NCI-H1436 (cell line): ENCODE results near the gene DTX3L.

Source experiments
- DNase-seq: peaks from one replicate; lab custom pipeline; 2025; lab: John Stamatoyannopoulos, UW

The DTX3L gene

DNA sequence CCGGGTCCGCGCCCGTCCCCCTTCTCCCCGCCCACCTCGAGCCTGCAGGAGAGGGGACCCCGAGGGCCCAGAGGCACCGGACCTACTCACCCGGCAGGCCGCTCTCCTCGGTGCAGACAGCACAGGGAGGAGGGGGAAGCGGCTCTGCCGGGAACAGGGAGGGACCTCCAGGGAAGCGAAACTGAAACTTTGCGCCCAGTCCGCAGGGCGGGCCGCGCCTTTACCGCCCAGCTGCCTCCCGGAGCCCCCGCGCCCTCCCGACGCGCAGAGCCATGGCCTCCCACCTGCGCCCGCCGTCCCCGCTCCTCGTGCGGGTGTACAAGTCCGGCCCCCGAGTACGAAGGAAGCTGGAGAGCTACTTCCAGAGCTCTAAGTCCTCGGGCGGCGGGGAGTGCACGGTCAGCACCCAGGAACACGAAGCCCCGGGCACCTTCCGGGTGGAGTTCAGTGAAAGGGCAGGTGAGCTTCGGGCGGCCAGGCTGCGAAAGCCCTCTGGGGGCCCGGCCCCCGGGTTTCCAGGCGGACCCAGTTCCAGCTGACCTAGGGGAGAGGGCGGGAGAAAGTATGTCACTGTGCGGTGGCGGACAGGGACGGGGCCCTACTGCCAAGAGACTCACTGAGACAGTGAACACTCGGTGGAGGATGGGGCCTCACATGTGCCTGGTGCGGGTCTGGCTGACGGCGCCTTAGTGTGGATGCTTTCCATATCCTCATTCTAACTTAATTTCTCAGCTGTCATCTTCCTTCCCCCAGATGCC lies at the start of gene DTX3L, which contains the start of gene PARP9:
Gene DTX3L (plus strand): TSS at position 184 of the 758 bp plus-strand sequence. CDS start 89 bp downstream, at position 273.
Gene PARP9 (minus strand): TSS at position 146 of the 758 bp plus-strand sequence. CDS start 4,680 bp downstream, outside the sequence.
- DNase-seq: peak; percentile 60

DNA sequence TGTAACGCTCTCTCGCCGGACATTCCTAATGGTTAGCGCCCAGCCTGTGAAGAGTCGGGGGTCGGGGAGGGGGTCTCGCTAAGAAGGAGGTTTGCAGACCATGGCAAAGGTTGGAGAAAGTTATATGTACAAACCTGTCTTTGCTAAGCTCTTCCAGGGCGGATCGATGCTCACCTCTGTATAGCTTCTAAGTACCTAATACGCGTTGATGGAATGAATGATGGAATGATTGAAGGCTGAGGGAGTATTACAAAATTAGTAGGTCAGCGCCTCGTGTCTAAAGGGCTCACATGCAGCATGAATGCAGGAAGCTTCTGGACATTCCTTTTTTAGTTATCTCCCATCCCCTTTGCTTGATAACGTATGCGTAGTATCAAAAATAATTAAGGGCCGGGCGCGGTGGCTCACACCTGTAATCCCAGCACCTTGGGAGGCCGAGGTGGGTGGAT lies 49.1 kb upstream of the DTX3L start:
- DNase-seq: no peak

DNA sequence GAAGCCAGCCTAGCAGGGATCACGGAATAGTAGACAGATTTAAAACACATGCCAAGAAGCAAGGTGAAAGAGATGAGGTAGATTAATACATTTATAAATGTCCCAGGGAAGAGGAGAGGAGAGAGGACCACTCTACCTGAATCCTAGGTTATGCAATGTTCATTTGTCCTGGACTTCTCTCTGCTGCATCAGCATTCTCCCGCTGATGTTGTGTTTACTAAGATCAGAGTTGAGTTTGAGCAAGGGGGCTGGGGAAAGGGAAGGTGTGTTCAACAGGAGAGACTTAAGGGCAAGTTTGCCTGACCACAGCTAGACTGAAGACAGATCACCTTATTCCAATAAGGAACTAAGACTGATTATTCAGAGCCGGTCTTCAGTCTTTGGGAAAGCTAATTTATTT lies 48.3 kb upstream of the DTX3L start:
- no peak for DNase-seq

DNA sequence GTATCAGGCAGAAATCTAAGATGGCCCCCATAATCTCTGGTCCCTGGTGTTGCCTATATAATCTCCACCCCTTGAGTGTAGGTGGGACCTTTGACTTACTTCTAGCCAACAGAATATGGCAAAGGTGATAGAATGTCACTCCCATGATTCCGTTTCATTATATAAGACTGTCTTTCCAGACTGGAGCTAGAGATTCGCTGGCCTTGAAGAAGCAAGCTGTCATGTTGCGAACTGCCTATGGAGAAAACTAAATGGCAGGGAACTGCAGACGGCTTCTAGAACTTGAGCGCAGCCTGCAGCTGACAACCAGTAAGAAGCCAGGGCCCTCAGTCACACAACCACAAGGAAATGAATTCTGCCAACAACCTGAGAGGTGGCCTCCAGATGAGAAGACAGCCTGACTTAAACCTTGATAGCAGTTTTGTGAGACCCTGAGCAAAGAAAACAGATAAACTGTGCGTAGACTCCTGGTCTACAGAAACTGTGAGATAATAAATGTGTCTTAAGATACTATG lies 47.2 kb upstream of the DTX3L start:
- DNase-seq: no peak

DNA sequence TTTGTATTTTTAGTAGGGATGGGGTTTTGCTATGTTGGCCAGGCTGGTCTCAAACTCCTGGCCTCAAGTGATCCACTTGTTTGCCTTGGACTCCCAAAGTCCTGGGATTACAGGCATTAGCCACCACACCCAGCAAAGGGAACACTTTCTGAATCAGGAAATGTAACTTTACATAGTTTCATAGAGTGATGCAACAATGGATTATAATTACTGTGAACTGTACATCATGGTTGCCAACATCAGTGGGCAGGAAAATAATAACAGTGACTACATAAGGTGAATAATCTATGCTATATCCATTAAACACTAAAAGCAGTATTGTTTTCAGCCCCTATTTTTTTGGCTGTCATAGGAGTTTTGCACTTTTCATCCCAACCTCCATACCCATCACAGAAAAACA lies 44.4 kb upstream of the DTX3L start:
- no peak for DNase-seq

DNA sequence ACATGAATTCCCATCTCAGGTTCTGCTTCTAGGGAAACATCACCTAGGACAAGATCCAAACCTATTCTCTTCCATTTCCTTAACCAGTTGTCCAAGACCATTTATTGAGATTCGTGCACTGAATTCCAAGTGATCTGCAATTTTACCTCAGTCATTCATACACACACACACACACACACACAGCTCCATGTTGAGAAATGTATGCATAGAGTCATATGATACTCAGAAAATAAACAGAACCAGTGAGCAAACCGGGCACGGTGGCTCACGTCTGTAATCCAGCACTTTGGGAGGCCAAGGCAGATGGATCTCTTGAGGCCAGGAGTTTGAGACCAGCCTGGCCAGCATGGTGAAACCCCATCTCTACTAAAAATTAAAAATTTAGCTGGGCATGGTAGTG lies 43.3 kb upstream of the DTX3L start:
- DNase-seq: no peak

DNA sequence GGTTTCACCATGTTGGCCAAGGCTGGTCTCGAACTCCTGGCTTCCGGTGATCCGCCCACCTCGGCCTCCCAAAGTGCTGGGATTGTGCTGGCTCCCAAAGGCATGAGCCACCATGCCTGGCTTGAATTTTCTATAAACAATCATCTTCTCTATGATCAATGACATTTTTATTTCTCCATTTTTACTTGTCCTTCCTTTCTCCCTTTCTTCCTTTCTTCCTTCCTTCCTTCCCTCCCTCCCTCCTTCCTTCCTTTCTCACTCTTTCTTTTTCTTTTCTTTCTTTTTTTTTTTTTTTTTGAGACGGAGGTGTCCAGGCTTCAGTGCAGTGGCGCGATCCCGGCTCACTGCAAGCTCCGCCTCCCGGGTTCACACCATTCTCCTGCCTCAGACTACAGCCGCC lies 40.8 kb upstream of the DTX3L start:
- no peak for DNase-seq

DNA sequence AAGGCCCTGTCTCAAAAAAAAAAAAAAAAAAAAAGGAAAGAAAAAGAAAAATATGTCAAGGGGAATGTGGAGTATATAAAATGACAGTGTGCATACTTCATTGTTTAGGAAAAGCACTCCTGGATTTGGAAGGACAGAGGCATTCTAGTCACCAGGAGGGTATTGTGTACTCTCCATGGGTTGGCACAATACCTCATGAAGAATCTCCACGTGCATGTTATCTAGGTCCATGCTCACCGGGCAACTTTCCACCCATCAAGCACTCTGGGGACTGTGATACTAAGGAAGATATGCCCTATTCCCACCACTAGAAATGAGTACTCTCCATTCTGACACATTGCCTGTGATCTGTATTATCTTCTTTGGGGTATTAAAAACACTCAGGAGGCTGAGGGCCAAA lies 34.0 kb upstream of the DTX3L start:
- DNase-seq: no peak

DNA sequence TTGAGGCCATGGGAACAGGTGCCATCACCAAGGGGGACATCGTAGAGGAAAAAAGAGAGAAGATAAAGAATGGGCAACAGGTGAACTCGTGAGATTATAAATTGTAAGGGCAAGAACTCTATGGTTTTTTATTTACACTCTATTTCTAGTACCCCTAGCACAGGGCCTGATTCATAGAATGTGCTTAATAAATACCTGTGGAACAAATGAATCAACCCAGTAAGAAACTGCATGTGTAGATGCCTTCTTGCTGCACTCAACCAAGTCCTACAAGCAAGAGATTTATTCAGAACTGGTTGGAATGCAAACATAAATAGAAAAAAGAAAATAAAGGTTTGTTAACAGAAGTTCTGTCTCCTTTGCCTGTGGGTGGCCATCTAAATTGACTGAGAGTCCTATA lies 30.7 kb upstream of the DTX3L start:
- no peak for DNase-seq

DNA sequence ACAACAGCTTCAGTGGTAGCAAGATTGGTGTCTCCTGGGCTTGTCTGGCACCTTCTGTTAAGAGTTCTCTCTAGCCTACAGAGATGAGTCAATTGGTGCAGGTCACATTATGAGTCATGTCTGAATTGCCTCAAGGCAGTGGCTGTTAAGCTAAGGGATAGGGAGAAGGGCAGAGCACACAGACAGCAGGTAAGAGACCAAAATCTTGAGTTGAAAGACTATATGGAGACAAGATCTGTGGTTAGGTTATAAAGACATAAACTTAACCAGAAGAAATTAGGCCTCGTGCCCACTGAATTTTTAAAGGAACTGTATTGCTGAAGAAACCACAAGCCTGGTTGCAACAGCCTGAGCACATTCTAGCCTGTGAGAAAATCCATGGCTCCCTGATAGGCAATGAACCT lies 30.2 kb upstream of the DTX3L start:
- DNase-seq: no peak

DNA sequence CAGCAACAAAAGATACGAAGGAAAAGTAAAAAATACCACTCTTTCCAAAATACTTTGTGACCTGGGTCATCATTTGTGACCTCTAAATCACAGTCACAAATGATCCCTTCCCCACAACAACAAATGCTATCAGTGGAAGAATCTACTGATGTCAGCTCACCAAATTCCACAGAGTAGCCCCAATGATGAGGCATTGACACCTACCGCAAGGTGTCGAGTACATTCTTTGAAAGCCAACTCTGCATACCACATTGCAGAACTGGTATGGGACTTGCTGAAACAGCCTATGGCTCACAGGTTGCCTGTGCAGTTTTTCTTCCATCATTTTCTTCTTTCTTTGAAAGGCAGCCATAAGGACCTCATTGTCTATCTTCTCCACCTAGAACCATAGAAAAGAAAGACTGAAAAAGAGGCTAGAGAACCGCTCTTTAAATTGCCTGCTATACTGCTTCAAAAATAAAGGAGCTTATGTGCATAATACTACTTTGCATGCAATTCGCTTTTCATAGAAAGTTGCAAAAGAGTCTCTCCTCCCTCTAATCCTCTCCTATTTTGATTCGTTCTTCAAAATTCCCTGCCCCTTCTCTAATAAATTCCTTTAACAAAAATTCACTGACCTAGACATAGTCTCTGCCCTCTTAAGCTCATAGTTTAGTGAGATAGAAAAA lies 28.0 kb upstream of the DTX3L start:
- DNase-seq: no peak

DNA sequence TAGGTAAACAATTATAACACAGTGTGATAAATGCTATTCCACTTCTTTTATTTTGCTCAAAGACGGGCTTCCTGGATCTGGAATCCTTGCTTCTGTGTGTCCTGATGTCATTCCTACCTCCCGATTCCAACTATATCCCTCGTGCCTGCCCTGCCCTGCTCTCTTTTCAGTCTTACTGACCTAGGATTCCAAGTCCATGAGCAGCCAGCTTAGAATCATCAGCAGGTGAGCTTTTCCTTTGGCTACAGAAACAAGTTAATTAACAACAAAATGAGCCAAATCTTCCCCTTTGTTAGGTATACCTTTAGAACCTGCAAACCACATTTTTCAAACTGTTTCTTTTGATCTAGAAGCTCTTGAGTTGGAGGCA lies 27.5 kb upstream of the DTX3L start:
- DNase-seq: no peak

DNA sequence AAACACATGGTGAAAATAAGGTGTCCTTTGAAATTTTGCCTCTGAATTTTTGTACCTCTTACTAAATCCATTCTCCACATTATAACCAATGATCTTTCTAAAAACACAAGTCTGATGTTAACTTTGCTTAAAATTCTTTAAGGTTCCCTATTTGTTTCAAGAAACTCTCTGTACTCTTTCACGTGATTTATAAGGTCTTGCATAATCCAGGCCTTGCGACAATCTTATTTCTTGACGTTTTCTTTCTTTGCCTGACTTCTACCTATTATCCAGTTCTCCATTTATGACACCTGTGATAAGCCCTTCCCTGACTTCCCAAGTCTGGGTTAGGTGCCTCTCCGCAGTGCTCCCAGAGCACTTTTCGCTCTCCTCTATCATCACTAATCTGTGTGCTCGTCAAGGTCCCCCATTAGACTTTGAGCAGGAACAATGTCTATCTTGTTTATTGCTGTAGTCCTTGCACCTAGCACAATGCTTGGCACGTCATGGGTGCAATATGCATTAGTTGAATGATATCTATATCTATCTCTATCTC lies 25.1 kb upstream of the DTX3L start:
- DNase-seq: no peak

DNA sequence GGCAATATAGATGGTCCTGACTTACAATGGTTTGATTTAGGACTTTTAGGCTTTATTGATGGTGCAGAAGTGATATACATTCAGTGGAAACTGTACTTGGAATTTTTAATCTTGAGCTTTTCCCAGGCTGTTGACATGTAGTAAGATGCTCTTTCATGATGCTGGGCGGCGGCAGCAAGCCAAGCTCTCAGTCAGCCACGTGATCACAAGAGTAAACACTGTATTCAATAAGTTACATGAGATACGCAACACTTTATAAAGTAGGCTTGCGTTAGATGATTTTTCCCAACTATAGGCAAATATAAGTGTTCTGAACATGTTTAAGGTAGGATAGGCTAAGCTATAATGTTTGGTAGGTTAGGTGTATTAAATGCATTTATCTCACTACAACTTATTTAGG lies 18.0 kb upstream of the DTX3L start:
- no peak for DNase-seq

DNA sequence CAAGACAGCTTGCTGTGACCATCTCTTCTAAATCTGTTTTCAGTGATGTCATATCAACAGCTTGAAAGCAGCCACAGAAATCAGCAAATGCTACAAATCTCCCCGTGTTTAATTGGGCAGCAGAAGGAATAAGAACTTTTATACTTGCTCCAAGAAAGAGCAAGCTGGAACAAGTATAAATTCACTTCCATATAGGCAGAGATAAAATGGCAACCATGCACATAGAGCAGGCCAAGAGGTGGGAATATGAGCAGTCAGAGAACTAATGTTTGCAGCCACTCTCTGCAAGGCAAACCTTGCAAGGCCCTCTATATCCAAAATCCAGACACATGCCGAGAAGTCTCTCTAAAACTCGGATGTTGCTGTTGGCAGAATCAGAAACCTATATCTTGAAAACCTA lies 16.1 kb upstream of the DTX3L start:
- DNase-seq: no peak

DNA sequence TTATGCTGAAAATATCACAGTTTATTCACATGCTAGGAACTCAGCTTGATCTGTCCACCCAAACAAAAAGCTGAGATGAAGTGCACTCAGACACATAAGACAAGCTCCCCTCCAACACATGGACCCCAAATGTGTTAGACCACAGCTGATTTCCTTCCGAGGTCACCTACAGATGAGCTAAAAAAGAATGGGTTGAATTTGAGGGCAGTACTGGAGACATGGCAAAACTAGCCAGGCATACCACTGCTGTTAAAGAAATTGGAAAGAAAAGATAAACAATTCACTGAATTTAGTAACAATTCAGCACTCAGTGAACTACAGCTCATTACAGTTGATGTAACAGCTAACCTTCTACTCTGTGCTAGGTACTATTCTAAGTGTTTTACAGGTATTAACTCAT lies 15.5 kb upstream of the DTX3L start:
- DNase-seq: no peak

DNA sequence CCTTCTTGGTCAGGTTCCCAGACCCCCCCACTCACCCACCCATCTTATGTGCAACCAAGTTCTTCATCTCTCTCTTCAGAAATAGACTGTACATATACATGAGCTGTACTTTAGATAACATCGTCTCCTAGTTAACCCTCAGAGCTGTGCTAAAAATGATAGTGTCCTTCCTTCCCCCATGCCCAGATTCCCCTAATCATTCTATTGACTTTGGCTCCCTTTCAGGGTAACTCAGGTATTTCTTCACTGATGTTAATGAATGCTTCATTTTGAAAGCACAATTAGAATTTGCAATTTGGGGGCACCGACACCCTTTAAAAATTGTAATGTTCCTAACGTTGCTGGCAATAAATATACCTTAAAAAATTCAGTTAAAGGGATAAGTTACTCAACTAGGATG lies 11.0 kb upstream of the DTX3L start:
- DNase-seq: no peak

DNA sequence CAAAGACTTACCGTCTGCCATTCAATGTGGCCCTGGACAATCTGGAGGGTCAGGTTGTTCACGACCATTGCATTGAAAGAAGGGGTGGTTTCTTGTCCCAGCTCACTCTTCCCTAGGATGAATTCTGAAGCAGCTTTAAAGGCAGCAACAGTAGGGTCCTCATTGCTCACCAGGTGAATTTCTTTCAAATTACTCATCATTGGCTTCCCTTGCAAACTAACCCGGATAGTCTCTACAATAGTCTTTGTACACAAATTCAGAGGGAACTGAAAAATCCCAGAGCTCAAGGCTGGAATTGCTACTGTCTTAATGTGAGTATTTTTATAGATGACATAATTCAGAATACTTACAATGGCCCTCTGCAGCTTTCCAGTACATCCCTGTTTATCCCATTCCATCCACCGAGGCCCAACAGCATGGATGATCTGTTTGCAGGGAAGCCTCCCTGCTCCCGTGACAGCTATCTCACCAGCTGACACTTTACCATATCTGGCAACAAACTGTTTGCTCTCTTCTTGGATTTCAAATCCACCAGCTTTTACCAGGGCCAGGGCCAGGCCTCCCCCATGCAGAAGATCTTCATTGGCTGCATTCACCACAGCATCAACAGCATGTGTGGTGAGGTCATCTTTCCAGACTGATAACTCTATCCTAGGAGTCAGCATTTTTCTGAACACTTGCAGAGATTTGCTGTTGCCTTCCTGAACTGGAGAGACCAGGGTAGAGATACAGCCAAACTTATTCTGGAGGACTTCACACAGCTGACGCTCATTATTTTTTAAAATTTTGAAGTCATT lies 8.7 kb upstream of the DTX3L start:
- DNase-seq: no peak

DNA sequence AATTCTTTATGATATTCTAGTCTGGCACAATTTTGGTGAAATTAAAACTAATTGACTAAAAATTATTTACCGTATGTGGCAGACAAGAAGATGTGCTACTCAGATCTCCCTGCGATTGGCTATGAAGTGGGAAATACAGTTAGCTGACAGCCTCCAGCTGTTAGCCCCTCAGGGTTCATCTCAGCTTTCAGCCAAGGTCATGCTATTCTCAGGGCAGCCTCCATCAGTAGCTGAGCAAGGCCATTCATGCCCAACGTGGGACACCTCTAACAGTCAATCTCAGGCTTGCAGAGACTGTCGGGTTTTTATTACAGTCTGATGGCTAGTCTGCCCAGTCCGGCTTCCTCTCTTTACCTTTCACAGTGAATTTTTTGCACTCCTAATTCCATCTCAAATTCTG lies 6.8 kb upstream of the DTX3L start:
- no peak for DNase-seq

DNA sequence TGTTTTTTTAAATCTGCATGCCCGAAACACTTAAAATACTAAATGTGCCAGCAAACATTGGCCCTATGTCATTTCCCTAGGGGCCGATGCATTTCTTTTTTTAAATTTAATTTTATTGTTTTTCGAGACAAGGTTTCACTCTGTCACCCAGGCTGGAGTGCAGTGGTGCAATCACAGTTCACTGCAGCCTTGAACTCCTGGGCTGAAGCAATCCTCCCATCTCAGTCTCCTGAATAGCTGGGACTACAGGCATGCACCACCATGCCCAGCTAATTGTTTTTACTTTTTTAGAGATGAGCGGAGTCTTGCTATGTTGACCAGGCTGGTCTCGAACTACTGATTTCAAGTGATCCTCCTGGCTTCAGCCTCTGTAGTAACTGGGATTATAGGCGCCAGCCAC lies 5.5 kb upstream of the DTX3L start:
- DNase-seq: no peak

DNA sequence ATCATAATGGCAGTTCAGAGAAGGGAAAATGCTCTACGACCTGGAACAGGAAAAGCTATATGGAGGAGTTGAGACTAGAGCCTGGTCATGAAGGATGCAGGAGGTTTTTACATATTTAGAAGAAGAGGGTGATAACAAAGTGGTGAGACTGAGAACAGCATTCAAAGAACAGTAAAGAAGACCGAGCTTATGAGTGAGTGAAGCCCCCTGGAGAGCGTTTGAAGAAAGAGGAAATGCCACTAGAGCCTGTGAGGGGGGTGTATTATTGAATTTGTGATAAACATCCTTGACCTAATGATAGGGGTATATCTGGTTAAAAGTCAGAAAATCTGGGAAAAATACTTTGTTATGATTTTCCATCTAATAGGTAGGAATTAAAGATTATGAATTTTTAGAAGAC lies 4.2 kb upstream of the DTX3L start:
- DNase-seq: no peak

DNA sequence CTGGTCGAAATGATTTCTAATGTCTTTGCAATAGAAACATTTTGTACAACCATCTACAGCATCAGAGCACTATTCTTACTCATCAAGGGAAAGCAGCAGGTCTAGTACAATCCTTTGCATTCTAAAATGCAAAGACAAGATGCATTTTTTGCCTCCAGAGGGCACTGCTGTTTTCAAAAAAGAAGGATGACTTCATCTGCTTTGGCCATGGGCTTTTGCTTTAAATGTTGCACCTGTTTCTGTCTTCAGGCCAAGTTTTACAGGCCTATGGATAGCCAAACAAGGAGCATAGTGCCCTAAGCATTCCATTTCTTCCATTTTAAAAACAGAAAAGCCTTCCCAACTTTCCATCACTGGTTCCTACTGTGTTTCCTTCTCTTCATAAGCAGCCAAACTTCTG lies 3.5 kb upstream of the DTX3L start:
- DNase-seq: peak; percentile 68
